Measurements from ENCODE around the gene UAP1L1.
A peak's percentile ranks its signal among the peaks of the same experiment; 100 is the strongest.
"Not testable (repeated sequence)": the region's sequence is repeated elsewhere in the genome, so short reads cannot be mapped to it uniquely, and the experiment has no call there.

UAP1L1 gene, protein sequence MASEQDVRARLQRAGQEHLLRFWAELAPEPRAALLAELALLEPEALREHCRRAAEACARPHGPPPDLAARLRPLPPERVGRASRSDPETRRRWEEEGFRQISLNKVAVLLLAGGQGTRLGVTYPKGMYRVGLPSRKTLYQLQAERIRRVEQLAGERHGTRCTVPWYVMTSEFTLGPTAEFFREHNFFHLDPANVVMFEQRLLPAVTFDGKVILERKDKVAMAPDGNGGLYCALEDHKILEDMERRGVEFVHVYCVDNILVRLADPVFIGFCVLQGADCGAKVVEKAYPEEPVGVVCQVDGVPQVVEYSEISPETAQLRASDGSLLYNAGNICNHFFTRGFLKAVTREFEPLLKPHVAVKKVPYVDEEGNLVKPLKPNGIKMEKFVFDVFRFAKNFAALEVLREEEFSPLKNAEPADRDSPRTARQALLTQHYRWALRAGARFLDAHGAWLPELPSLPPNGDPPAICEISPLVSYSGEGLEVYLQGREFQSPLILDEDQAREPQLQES

DNA sequence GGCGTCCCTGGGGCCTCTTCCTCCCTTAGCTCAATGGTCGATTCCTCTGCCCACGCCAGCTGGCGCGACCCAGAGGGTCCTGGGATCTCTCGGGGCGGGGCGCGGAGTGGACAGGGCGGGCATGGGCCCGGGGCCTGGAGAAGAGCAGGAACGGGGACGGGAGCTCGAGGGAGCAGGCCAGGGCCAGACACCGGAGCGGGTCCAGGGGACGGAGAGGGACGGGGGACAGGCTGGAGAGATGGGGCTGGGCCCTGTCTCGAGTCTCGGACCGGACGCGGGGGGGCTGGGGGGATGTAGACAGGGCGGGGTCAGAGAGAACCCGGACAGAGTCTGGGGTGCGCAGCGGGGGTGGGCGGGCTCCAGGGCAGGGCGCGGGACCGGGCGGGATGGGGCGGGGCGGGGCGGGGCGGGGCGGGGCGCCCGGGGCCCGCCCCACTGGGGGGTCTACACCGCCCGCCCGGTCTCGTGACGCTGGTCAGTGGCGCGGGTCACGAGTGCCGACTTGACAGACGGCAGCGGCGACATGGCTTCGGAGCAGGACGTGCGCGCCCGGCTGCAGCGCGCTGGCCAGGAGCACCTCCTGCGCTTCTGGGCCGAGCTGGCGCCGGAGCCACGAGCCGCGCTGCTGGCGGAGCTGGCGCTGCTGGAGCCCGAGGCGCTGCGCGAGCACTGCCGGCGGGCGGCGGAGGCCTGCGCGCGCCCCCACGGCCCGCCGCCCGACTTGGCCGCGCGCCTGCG, at the start of gene UAP1L1:
TSS of gene UAP1L1 (plus strand) at position 508 of the 738 bp plus-strand sequence. CDS start at position 524, 16 bp downstream.
- DNase-seq (ENCODE audit: low read depth in 3 of 3, low spot score in 1 of 3) = no peak

DNA sequence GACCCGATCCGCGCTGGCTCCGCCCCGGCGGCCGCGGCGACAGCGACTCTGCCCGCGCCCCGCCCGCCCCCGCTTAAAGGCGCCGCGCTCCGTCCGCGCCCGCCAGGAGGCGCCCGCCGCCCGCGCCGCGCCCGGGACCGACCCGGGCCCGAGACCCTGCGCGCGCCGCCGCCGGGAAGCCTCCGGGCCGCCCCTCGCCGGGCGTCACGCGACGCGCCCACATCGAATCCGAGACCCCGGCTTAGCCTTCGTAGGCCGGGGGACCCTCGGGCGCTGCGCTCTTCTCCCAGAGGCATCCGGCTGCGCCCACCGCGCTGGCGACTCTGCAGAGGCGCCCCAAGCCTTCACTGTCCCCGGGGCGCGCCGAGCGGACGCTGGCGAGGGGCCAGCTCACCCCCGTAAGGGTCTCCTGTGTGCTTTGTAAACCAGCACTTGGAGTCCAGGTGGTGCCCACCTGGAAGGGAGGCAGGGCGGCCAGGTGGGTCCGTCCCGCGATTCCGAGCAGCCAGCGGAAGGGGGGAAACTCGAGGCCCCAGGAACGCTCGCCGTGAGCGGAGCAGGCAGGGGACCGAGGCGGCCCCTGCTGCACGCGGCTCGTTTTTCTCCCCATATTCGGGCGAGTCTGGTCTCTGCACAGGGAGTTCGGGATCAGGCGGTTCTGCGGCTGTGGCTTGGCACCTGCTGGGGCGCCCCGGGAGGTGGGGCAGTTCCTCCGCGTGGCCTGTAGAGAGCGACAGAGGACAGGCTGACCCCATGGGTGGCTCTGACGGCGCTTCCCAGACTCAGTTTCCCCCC, 48.9 kb upstream of the UAP1L1 start:
- peak in 2 of 3 donors; percentile 46 to 59 for DNase-seq (ENCODE audit: low read depth in 3 of 3, low spot score in 1 of 3)

DNA sequence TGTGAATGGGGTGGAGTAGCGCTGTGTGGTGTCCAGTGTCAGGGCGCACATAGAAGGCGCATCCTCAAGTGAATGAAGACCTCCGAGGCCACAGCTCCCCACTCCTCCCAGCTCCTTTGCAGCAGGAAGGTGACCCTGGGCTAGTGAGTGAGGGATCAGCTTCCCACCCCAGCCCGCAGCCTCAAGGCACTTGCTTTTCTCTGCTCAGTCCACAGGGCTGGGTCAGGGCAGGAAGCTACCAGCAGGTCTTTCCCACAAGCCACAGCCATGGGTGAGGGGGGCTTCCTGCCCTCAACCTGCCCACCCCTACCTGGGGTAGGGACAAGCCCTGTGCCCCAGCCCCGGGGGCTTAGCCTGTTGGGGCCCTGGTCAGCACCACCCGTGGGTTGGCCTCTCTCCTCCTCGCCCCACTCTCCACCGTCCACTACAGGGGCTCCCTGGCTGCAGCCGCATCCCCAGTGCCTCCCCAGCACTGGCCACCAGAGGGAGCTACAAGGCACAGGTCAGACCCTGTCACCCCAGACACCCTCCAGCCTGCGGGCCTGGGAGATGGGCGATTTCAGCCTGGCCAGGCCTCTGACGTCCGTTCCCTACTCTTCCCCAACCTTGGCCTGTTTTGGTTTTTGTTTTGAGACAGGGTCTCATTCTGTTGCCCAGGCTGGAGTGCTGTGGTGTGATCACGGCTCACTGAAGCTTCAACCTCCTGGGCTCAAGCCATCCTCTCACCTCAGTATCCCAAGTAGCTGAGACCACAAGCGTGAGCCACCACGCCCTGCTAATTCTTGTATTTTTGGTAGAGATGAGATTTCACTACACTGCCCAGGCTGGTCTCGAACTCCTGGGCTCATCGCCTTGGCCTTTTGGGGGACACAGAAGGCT, 48.0 kb upstream of the UAP1L1 start:
- peak in 2 of 3 donors; percentile 33 to 69 for DNase-seq (ENCODE audit: low read depth in 3 of 3, low spot score in 1 of 3)

DNA sequence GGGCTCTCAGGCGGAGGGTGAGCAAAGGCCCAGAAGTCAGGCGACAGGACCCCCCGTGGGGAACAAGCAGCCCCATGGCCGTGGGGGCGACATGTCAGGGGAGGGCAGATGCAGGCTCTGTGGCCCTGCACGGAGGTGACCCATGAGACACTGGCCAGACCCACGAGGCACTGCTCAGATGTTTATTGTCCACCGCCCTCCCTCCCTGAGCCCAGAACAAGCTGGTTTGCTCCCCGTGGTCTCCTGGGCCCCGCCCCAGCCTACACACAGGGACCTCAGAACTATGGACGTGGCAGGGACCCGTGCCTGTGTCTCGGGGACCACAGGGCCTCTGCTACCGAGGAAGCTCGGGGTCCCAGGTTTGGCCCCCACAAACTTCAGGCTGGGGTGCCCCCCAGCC, 47.3 kb upstream of the UAP1L1 start:
- no peak for DNase-seq (ENCODE audit: low read depth in 3 of 3, low spot score in 1 of 3)

DNA sequence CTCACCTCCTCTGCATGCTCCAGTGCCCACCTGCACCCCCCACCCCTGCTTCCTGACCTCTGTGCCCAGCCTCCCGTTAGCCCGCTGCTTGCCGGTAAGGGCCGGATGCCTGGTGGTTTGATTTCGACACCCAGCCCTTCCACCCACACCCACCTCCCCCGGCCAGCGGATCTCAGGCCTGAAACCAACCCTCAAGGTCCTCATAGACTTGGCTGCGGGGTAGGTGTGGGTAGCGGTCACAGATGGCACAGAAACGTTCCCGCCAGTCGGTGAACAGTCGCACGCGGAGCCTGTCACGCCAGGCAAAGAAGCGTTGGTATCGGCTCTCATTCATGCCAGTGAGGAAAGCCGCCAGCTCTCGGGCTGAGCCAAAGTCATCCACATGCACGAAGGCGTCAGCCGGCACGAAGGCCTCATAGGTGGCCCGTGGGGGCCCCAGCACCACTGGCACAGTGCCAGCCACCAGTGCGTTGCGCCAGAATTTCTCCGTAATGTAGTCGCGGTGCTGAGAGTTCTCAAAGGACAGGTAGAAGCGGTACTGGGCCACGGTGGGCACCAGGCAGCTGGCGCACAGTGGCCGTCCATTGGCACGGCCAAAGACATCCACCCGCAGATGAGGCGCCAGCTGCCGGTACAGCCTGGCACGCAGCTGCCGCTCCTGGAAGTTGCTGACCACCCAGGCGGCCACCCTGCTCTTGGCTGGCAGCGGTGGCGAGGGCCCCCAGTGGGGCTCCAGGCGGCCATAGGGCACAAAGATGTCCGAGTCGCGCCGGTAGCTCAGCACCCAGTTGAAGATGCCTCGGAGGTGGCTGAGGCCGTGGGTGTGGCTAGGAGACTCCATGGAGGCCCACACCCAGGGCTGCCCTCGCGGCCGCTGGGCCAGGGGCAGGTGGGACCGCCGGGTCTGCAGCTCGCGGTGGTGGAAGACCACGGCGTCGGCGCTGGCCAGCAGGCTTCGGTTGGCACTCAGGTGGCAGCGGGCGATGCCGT, 46.5 kb upstream of the UAP1L1 start:
- DNase-seq (ENCODE audit: low read depth in 3 of 3, low spot score in 1 of 3) = no peak

DNA sequence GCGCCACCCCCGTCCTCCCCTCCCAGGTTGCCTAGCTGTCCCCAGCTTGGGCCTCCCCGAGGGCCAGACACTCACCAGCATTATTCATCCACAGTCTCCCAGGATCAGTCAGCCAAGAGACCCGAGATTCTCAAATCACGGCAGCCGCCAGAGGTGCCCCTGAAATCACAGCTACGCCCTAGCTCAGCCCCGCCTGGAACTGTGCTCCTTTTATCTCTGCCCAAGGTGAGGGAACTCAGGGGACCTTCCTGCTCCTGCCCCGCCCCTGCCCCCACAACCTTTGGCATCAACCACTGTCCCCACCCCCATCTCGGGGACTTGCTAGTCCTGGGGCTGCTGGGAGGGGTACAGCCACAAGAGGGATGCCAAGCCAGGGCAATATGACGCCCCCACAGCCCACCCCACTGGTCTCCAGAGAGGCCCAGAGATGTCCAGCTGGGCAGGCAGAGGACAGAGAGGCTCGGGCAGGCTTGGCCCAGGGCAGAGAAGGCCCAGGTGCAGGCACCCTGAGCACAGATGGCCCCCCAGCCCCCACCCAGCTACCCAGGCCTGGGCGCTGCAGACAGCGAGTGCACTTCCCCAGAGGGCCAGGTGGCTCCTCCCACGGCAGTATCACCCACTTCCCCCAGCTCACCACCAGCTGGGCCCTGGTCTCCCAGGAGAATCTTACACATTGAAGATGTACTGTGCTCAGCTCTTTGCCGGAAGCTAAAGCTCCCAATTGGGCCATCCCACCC, 45.2 kb upstream of the UAP1L1 start, which contains the start of gene FUT7:
TSS of gene FUT7 (minus strand) at position 185 of the 737 bp plus-strand sequence. CDS start at position 88, 97 bp downstream.
- DNase-seq (ENCODE audit: low read depth in 3 of 3, low spot score in 1 of 3) = no peak

DNA sequence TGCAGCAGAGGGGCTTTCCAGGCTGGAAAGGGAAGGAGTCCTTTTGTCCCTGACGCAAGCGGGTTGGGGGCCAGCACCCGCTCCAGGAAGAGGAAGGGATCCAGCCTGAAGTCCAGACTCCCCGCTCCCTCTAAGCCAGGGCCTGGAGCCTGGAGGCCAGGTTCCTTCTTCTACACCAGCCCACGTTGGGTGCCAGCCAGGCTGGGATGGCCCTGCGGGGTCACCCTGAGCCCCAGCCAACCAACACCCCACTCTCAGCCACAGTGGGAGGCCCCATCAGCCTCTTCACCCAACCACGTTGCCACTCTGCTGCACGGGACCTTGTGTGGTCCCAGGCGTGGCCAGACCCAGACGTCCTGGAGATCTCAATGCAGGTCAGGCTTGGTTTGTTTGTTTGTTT, 44.5 kb upstream of the UAP1L1 start:
- no peak for DNase-seq (ENCODE audit: low read depth in 3 of 3, low spot score in 1 of 3)

DNA sequence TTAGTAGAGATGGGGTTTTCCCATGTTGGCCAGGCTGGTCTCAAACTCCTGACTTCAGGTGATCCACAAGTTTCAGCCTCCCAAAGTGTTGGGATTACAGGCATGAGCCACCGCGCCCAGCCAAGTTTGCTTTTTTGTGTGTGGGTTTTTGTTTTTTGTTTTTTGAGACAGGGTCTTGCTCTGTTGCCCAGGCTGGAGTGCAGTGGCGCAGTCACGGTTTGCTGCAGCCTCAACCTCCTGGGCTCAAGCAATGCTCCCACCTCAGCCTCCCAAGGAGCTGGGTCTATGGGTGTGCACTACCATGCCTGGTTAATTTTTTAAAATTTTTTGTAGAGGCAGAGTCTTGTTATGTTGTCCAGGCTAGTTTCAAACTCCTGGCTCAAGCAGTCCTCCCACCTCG, 43.8 kb upstream of the UAP1L1 start:
- not testable (repeated sequence) for DNase-seq (ENCODE audit: low read depth in 3 of 3, low spot score in 1 of 3)

DNA sequence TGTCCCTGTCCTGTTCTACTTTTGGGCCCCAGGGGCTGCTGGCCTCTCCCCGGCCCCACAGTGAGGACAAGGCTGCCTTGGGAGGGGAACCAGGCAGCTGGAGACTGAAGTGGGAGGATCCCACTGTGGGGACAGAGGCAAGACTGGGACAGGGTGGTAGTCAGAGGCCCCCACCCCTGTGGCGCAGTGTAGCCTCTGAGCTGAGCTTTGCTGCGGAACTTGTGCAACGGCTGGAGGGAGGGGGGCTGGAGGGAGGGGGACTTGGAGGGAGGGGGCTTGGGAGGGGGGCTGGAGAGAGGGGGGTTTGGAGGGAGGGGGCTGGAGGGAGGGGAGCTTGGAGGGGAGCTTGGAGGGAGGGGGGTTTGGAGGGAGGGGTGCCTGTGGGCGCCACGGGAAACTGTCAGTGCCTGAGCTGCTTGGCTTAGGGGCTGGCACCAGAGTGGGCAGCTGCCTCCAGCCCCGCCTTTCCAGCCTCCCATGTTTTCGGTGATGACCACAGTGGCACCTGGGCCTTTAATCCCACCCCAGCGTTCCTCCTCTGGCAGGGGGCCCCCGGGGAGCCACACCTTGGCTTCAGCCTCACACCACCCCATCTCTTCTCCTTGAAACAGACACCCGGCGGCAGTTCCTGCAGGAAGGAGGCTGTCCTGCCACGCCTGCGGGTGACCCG, 43.1 kb upstream of the UAP1L1 start:
- DNase-seq (ENCODE audit: low read depth in 3 of 3, low spot score in 1 of 3) = no peak

DNA sequence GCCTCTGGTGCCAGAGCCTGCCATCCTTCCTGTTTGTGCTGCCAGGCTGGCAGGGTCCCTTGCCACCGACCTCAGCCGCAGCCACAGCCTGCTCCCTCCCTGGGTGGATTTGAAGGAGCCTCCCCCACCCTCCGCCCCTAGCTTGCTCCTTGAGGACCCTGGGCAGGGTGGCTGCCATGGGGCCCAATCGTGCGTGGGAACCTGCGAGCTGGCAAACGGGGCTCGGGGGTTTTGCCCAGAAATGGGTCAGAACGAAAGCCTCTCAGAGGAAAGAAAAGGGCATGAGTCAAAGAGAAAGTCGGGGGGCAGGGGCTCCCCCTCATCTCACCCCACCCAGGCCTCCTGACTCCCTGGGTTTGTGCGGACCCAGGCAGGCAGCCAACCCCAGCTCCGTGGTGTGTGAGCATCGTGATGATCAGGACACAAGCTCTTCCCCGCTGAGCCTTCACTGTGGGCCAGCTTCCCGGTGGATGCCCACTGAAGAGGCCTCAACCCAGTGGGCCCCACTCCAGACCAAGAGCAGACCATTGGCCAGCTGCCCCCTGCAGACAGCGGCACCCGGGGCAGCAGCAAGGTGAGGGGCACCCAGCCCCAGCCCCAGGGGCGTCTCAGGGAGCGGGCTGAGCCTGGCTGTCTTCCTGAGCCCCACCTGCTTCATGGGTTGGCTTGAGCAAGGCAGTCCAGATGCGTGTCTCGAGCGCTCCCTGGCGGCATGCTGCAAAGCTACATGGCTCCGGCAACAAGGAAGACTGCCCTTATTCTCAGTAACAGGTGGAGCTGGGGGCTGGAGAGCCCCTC, 42.4 kb upstream of the UAP1L1 start:
- DNase-seq (ENCODE audit: low read depth in 3 of 3, low spot score in 1 of 3) = peak; percentile 71 to 80 (median 75)

DNA sequence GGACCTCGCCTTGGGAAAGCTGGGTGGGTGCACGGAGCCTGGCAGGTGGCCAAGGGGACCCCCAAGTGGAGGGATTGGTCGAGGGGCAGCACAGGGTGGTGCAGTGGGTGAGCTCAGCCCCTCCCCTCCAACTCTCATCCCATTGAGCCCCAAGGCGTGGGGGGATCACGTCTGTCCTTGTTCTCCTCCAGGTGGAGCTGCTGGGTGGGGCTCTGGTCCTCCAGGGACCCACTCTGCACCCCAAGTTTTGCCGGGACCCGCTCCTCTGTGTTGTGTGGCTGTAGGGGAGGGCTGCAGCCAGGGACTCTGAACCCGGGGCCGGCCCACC, 41.8 kb upstream of the UAP1L1 start:
- DNase-seq (ENCODE audit: low read depth in 3 of 3, low spot score in 1 of 3) = no peak

DNA sequence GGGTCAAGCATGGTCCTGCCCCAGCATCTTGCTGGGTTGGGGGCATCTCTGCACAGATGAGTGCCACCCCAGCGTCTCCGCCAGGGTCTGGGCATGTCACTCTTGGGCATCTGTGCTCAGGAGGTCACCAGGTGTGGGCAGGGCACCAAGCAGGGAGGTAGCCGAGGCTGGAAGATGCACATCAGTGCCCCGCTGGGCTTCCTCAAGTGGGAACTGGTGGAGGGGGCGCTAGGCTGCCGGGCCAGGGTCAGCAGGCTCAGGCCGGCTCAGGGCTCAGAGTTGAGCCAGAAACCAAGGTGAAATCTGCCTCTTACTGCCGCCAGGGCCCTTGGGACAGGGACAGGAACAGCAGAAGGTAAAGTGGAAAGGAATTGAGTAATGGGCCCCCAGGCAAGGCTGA, 41.4 kb upstream of the UAP1L1 start:
- no peak for DNase-seq (ENCODE audit: low read depth in 3 of 3, low spot score in 1 of 3)

DNA sequence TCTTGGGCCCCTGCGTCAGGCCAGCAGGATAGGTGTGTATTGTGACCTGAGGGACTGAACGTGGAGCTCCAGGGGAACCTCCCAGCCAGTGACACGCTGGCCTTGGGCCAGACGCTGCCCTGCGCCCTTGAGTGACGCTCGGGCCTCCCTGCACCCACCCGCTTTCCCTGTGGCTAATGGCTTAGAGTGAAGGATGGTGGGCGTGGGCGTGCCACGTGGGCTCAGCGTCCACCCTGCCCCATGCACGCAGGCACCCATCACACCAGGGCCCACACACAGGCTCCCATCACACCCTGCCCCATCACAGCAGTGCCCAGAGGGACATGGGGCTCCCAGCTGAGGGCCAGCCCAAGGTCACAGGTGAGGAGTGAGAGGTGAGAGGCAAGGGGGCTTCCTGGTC, 40.3 kb upstream of the UAP1L1 start:
- no peak for DNase-seq (ENCODE audit: low read depth in 3 of 3, low spot score in 1 of 3)

DNA sequence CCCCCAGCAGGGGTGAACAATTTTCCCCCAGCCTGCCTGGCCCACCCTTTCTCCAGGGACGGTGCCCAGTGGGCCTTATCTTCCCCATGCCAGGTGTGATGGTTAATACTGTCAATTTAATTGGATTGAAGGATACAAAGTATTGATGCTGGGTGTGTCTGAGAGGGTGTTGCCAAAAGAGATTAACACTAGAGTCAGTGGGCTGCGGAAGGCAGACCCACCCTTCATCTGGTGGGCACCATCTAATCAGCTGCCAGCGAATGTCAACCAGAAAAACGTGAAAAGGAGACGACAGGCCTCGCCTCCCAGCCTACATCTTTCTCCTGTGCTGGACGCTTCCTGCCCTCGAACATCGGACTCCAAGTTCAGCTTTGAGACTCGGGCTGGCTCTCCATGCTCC, 39.8 kb upstream of the UAP1L1 start:
- DNase-seq (ENCODE audit: low read depth in 3 of 3, low spot score in 1 of 3) = no peak

DNA sequence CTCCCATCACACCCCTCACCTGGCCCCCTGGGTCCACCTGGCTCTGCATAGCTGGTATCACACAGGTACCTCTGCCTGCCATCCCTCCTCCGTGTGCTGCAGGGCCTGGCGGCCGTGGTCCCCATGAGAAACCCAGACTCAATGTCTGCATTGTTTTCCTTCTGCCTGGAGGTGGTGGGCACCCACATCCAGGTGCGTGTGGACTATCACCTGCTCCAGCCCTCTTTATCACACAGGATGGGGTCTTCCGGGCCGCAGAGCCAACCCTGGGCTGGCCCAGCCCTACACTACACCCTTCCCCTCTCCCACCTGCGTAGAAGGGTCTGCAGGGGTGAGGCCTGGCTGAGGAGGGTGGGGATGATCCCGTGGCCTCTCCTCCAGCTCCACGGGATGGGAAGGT, 38.4 kb upstream of the UAP1L1 start:
- DNase-seq (ENCODE audit: low read depth in 3 of 3, low spot score in 1 of 3) = no peak

DNA sequence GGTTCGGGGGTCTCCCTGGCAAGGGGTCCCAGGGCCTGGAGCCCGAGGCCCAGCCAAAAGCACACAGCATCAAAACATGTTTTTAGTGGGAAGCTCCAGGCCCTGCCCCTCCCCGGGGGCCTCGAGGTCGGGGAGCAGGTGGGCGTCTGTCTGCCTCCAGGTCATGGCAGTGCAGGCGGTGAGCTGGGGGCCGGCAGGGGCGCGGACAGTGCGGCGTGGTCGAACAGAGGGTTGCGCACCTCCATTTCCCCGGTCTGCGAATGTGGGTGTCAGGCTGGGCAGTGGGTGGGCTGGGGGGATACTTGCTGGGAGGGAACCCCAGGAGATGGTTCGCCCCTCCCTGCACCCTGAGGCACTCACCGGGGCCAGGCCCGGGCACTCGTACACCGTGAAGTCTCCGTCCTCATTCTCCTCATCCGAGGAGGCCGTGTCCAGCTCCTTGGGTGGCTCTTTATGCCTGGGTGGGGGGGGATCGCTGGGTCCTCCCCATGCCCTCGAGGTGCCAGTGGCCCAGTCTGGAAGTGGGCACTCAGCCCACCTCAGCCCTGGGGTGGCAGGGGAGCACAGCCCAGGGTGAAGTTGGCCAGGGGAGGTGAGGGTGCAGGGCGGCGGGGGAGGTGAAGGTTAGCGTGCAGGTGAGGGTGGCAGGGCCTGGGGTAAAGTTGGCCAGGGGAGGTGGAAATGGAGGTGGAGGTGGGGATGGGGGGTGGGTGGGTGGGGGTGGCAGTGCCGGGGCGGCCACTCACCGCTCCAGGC, 37.5 kb upstream of the UAP1L1 start:
- DNase-seq (ENCODE audit: low read depth in 3 of 3, low spot score in 1 of 3) = no peak

DNA sequence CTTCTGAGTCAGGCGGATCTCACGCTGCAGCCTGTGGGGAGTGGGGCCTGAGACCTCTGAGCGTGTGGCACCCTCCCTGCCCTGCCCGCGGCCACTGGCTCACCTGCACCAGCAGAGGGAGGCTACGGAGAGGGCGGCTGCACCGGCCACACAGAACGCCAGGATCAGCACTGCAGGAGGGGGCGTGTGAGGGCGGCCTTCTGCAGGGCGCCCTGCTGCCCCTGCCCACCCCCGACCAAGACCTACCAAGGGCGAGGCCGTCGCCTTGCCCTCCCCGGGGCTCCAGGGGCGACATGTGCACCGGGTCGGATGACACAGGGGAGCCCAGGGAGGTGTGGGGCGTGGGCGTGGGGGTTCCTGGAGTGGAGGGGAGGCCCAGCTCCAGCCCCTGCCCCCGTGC, 36.7 kb upstream of the UAP1L1 start:
- no peak for DNase-seq (ENCODE audit: low read depth in 3 of 3, low spot score in 1 of 3)

Measured in stimulated activated CD4-positive, alpha-beta T cell treated with anti-CD3 and anti-CD28 coated beads, TNF-alpha, amount 100 ng/mL, for 1 hour (primary cell).